Measurements from ENCODE around the gene ENOX1.

GRCh38 chr13:43295321-43295720, 491.5 kb downstream of the ENOX1 start:
- TF ChIP-seq, protein P1, sequence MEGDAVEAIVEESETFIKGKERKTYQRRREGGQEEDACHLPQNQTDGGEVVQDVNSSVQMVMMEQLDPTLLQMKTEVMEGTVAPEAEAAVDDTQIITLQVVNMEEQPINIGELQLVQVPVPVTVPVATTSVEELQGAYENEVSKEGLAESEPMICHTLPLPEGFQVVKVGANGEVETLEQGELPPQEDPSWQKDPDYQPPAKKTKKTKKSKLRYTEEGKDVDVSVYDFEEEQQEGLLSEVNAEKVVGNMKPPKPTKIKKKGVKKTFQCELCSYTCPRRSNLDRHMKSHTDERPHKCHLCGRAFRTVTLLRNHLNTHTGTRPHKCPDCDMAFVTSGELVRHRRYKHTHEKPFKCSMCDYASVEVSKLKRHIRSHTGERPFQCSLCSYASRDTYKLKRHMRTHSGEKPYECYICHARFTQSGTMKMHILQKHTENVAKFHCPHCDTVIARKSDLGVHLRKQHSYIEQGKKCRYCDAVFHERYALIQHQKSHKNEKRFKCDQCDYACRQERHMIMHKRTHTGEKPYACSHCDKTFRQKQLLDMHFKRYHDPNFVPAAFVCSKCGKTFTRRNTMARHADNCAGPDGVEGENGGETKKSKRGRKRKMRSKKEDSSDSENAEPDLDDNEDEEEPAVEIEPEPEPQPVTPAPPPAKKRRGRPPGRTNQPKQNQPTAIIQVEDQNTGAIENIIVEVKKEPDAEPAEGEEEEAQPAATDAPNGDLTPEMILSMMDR (conservative IDR thresholded peaks at IDR 0.05): no peak
- TF ChIP-seq EZH2 (IDR thresholded peaks at IDR 0.05; ENCODE audit: low read depth): no peak
